Measurements from ENCODE around the gene MRFAP1L1. TPM values are rescaled to one million over a fixed set of nuclear protein-coding genes. Genes with fewer than 3 reads are reported as not detected.

The MRFAP1L1 gene
- total RNA-seq, 2 experiments from 2014 or later: 37.0 to 38.6 TPM

GRCh38 chr4:6705646-6706045 is 4.0 kb downstream of the MRFAP1L1 start:
- intact Hi-C loops (cut with micrococcal nuclease): loop anchor here (1.0 kb wide), 2 partner anchors 9 to 31 kb away; a partner anchor contains a TSS
- CTCF ChIA-PET: interaction anchor here (1.1 to 11.7 kb wide), 4 partner anchors 11 to 168 kb away, joined by 4 to 96 read pairs (median 14); partner anchors contain the start of gene S100P
- peaks cover 6% of the 10 kb centered on the region for H3K9me3 Mint-ChIP-seq
- H3K4me1 Mint-ChIP-seq (ENCODE audit: low read depth): peaks cover 60% of the 10 kb centered on the region
- H3K4me3 Mint-ChIP-seq: peak overlapping the region; percentile 48
- DNase-seq: peak; percentile 65
- H3K36me3 Mint-ChIP-seq (ENCODE audit: low read depth): peaks cover 45% of the 10 kb centered on the region
- peak overlapping the region; percentile 94 for H3K27ac Mint-ChIP-seq
- H3K27me3 Mint-ChIP-seq (ENCODE audit: low read depth): no peaks in the 10 kb centered on the region

- H3K4me1 Mint-ChIP-seq (ENCODE audit: low read depth): peaks cover 73% of the 10 kb centered on the region
- peaks cover 6% of the 10 kb centered on the region for H3K9me3 Mint-ChIP-seq
- intact Hi-C loops (cut with micrococcal nuclease): no loop called here
- H3K36me3 Mint-ChIP-seq (ENCODE audit: low read depth): peaks cover 42% of the 10 kb centered on the region
- CTCF ChIA-PET: interaction anchor here (0.7 to 11.7 kb wide), 5 partner anchors 9 to 170 kb away, joined by 3 to 96 read pairs (median 16); partner anchors contain the start of gene S100P
- peak overlapping the region; percentile 79 for H3K27ac Mint-ChIP-seq
- no peaks in the 10 kb centered on the region for H3K27me3 Mint-ChIP-seq (ENCODE audit: low read depth)
- H3K4me3 Mint-ChIP-seq: no peak overlapping the region
- peak; percentile 69 for DNase-seq
Observed at GRCh38 chr4:6703786-6704185, 5.9 kb downstream of the MRFAP1L1 start.

GRCh38 chr4:6702761-6703160 is 6.9 kb downstream of the MRFAP1L1 start:
- Mint-ChIP-seq H3K4me3 (no peak overlapping the region), H3K27ac (no peak overlapping the region), H3K36me3 (ENCODE audit: low read depth) (peaks cover 32% of the 10 kb centered on the region), H3K4me1 (ENCODE audit: low read depth) (peaks cover 75% of the 10 kb centered on the region), H3K9me3 (peaks cover 6% of the 10 kb centered on the region), H3K27me3 (ENCODE audit: low read depth) (no peaks in the 10 kb centered on the region)
- intact Hi-C loops (cut with micrococcal nuclease): no loop called here
- no peak for DNase-seq
- CTCF ChIA-PET: interaction anchor here (0.7 to 11.7 kb wide), 4 partner anchors 8 to 27 kb away, joined by 3 to 96 read pairs (median 15); partner anchors contain the start of gene S100P

GRCh38 chr4:6701371-6701770 is 8.3 kb downstream of the MRFAP1L1 start:
- H3K27ac Mint-ChIP-seq: no peak overlapping the region
- peaks cover 73% of the 10 kb centered on the region for H3K4me1 Mint-ChIP-seq (ENCODE audit: low read depth)
- peaks cover 24% of the 10 kb centered on the region for H3K36me3 Mint-ChIP-seq (ENCODE audit: low read depth)
- H3K4me3 Mint-ChIP-seq: no peak overlapping the region
- no peaks in the 10 kb centered on the region for H3K27me3 Mint-ChIP-seq (ENCODE audit: low read depth)
- intact Hi-C loops (cut with micrococcal nuclease): no loop called here
- CTCF ChIA-PET: interaction anchor here (0.6 to 11.7 kb wide), 10 partner anchors 9 to 365 kb away, joined by 3 to 96 read pairs (median 3); a partner anchor contains a TSS
- H3K9me3 Mint-ChIP-seq: peaks cover 6% of the 10 kb centered on the region
- DNase-seq: peak; percentile 60

- CTCF ChIA-PET: interaction anchor here (2.2 to 2.4 kb wide), 2 partner anchors 10 to 25 kb away, joined by 10 to 13 read pairs; no protein-coding TSS in a partner anchor
- Mint-ChIP-seq H3K4me1 (ENCODE audit: low read depth) (peaks cover 72% of the 10 kb centered on the region), H3K9me3 (peaks cover 2% of the 10 kb centered on the region), H3K4me3 (no peak overlapping the region), H3K27ac (peak overlapping the region; percentile 64), H3K36me3 (ENCODE audit: low read depth) (peaks cover 16% of the 10 kb centered on the region), H3K27me3 (ENCODE audit: low read depth) (no peaks in the 10 kb centered on the region)
- intact Hi-C loops (cut with micrococcal nuclease): no loop called here
- DNase-seq: no peak
Observed at GRCh38 chr4:6699903-6700302, 9.8 kb downstream of the MRFAP1L1 start.

- CTCF ChIA-PET: interaction anchor here (2.2 to 2.4 kb wide), 2 partner anchors 9 to 24 kb away, joined by 10 to 13 read pairs; no protein-coding TSS in a partner anchor
- peaks cover 12% of the 10 kb centered on the region for H3K36me3 Mint-ChIP-seq (ENCODE audit: low read depth)
- H3K4me1 Mint-ChIP-seq (ENCODE audit: low read depth): peaks cover 72% of the 10 kb centered on the region
Observed at GRCh38 chr4:6699388-6699787, 10.3 kb downstream of the MRFAP1L1 start.

GRCh38 chr4:6697131-6697530 is 12.5 kb downstream of the MRFAP1L1 start:
- DNase-seq: no peak
- CTCF ChIA-PET: interaction anchor here (3.7 to 4.1 kb wide), 2 partner anchors 7 to 22 kb away, joined by 12 to 25 read pairs; no protein-coding TSS in a partner anchor
- H3K27ac Mint-ChIP-seq: peak overlapping the region; percentile 96
- peaks cover 77% of the 10 kb centered on the region for H3K4me1 Mint-ChIP-seq (ENCODE audit: low read depth)
- no peaks in the 10 kb centered on the region for H3K9me3 Mint-ChIP-seq
- H3K4me3 Mint-ChIP-seq: no peak overlapping the region
- H3K27me3 Mint-ChIP-seq (ENCODE audit: low read depth): no peaks in the 10 kb centered on the region
- intact Hi-C loops (cut with micrococcal nuclease): loop anchor here (2.0 kb wide), 1 partner anchor 56 kb away; the partner anchor contains the start of gene MRFAP1
- peaks cover 5% of the 10 kb centered on the region for H3K36me3 Mint-ChIP-seq (ENCODE audit: low read depth)

More at GRCh38 chr4:6699388-6699787, 10.3 kb downstream of the MRFAP1L1 start:
- peak overlapping the region; percentile 64 for H3K27ac Mint-ChIP-seq
- intact Hi-C loops (cut with micrococcal nuclease): no loop called here
- no peaks in the 10 kb centered on the region for H3K27me3 Mint-ChIP-seq (ENCODE audit: low read depth)
- no peak overlapping the region for H3K4me3 Mint-ChIP-seq
- DNase-seq: no peak
- peaks cover 2% of the 10 kb centered on the region for H3K9me3 Mint-ChIP-seq

- Mint-ChIP-seq H3K36me3 (ENCODE audit: low read depth) (peaks cover 4% of the 10 kb centered on the region), H3K4me1 (ENCODE audit: low read depth) (peaks cover 78% of the 10 kb centered on the region), H3K9me3 (no peaks in the 10 kb centered on the region), H3K27ac (peak overlapping the region; percentile 96), H3K4me3 (peak overlapping the region; percentile 65), H3K27me3 (ENCODE audit: low read depth) (no peaks in the 10 kb centered on the region)
- intact Hi-C loops (cut with micrococcal nuclease): loop anchor here (1.0 to 2.0 kb wide), 3 partner anchors 9 to 56 kb away; partner anchors contain the start of gene MRFAP1
- CTCF ChIA-PET: interaction anchor here (2.1 to 4.1 kb wide), 3 partner anchors 8 to 21 kb away, joined by 9 to 25 read pairs (median 12); no protein-coding TSS in a partner anchor
- DNase-seq: no peak
Observed at GRCh38 chr4:6696611-6697010, 13.1 kb downstream of the MRFAP1L1 start.

GRCh38 chr4:6695660-6696610 is 13.7 kb downstream of the MRFAP1L1 start:
- CTCF ChIA-PET: interaction anchor here (0.7 to 4.1 kb wide), 7 partner anchors 8 to 52 kb away, joined by 3 to 25 read pairs (median 5); no protein-coding TSS in a partner anchor
- Mint-ChIP-seq H3K9me3 (no peaks in the 10 kb centered on the region), H3K4me3 (peak overlapping the region; percentile 65), H3K27me3 (ENCODE audit: low read depth) (no peaks in the 10 kb centered on the region), H3K4me1 (ENCODE audit: low read depth) (peaks cover 82% of the 10 kb centered on the region), H3K36me3 (ENCODE audit: low read depth) (peaks cover 4% of the 10 kb centered on the region), H3K27ac (peak overlapping the region; percentile 96)
- peak; percentile 63 for DNase-seq
- intact Hi-C loops (cut with micrococcal nuclease): loop anchor here (1.0 to 2.0 kb wide), 3 partner anchors 9 to 55 kb away; partner anchors contain the start of gene MRFAP1

- Mint-ChIP-seq H3K9me3 (no peaks in the 10 kb centered on the region), H3K4me1 (ENCODE audit: low read depth) (peaks cover 84% of the 10 kb centered on the region), H3K4me3 (peak overlapping the region; percentile 68), H3K36me3 (ENCODE audit: low read depth) (peaks cover 2% of the 10 kb centered on the region), H3K27ac (peak overlapping the region; percentile 96), H3K27me3 (ENCODE audit: low read depth) (no peaks in the 10 kb centered on the region)
- intact Hi-C loops (cut with micrococcal nuclease): no loop called here
- DNase-seq: peak; percentile 54
- CTCF ChIA-PET: interaction anchor here (0.6 to 4.1 kb wide), 5 partner anchors 10 to 56 kb away, joined by 3 to 25 read pairs (median 4); no protein-coding TSS in a partner anchor
Observed at GRCh38 chr4:6694177-6694901, 15.3 kb downstream of the MRFAP1L1 start.

Measured in activated naive CD4-positive, alpha-beta T cell treated with anti-CD3 and anti-CD28 coated beads for 36 hours (primary cell).